Coronary artery (tissue), 2 donors: ENCODE measurements around the gene MAPK4.

Source experiments
- DNase-seq: peaks from one replicate; pipeline ENCODE4 v3.0.0-alpha.2; 2017; ENCODE audit warnings: low spot score
- H3K27ac ChIP-seq, 2 donors: fragments of 200-600 bp; sonication (generic); one replicate each; pipeline ENCODE4 v1.5.1; 2016 to 2019
- H3K4me3 ChIP-seq: fragments of 200-600 bp; sonication (generic); 2 replicates; pipeline ENCODE4 v1.5.1; 2016; ENCODE audit warnings: mild to moderate bottlenecking, moderate library complexity
- CTCF ChIP-seq: fragments of 200-600 bp; sonication (generic); IDR thresholded peaks from one replicate; pipeline ENCODE4 v1.5.1; 2019; ENCODE audit warnings: antibody characterized with exemption

The MAPK4 gene

GRCh38 chr18:50642439-50642838, 82.6 kb downstream of the MAPK4 start:
- H3K4me3 ChIP-seq = no peak overlapping the region
- no peak overlapping the region for H3K27ac ChIP-seq
- TF ChIP-seq CTCF = no peak
- DNase-seq = no peak

GRCh38 chr18:50644146-50644545, 84.3 kb downstream of the MAPK4 start:
- H3K4me3 ChIP-seq = no peak overlapping the region
- H3K27ac ChIP-seq = no peak overlapping the region
- DNase-seq = no peak
- TF ChIP-seq CTCF = no peak

GRCh38 chr18:50644807-50645206, 84.9 kb downstream of the MAPK4 start:
- TF ChIP-seq CTCF = no peak
- DNase-seq = no peak
- H3K27ac ChIP-seq = no peak overlapping the region

GRCh38 chr18:50647237-50647636, 87.3 kb downstream of the MAPK4 start:
- Histone ChIP-seq H3K4me3 (no peak overlapping the region), H3K27ac (no peak overlapping the region)
- TF ChIP-seq CTCF = no peak
- DNase-seq = no peak

More at GRCh38 chr18:50644807-50645206, 84.9 kb downstream of the MAPK4 start:
- no peak overlapping the region for H3K4me3 ChIP-seq

GRCh38 chr18:50647792-50648191, 87.9 kb downstream of the MAPK4 start:
- Histone ChIP-seq H3K27ac (no peak overlapping the region), H3K4me3 (no peak overlapping the region)
- no peak for TF ChIP-seq CTCF
- no peak for DNase-seq

- H3K4me3 ChIP-seq = peak overlapping the region; percentile 12
- peak overlapping the region; percentile 81 to 87 for H3K27ac ChIP-seq
- no peak for TF ChIP-seq CTCF
- DNase-seq = peak; percentile 91
Measured at GRCh38 chr18:50649821-50650220, 89.9 kb downstream of the MAPK4 start.

- DNase-seq = no peak
Measured at GRCh38 chr18:50651334-50651733, 91.4 kb downstream of the MAPK4 start.

More at GRCh38 chr18:50651334-50651733, 91.4 kb downstream of the MAPK4 start:
- TF ChIP-seq CTCF = no peak
- Histone ChIP-seq H3K27ac (peak overlapping the region; percentile 81 to 87), H3K4me3 (no peak overlapping the region)
